Liver (tissue), 9 donors: ENCODE data around the gene SOD1. TPM values are rescaled to one million over a fixed set of nuclear protein-coding genes. Genes with fewer than 3 reads are reported as not detected.

Source experiments
- DNase-seq: peaks from one replicate; pipeline ENCODE4 v3.0.0-alpha.2; 2017; ENCODE audit warnings: low spot score
- H3K27ac ChIP-seq, 2 donors: one replicate each; pipeline ENCODE4 v1.7.0; 2013; ENCODE audit warnings: inconsistent platforms in 2 of 2, low read length in 2 of 2, control low read depth in 1 of 2, low read depth in 1 of 2, mild to moderate bottlenecking in 1 of 2
- H3K27me3 ChIP-seq, 4 donors: one replicate each; pipeline versions ENCODE4 v1.6.1 to v1.7.0; 2013; ENCODE audit warnings: low read length in 3 of 4, inconsistent platforms in 1 of 4, mild to moderate bottlenecking in 1 of 4, moderate library complexity in 1 of 4; ENCODE audit not compliant: control insufficient read depth in 4 of 4, insufficient read depth in 4 of 4
- H3K36me3 ChIP-seq, 4 donors: one replicate each; pipeline versions ENCODE4 v1.6.1 to v1.7.0; 2013; ENCODE audit warnings: low read length in 3 of 4, mild to moderate bottlenecking in 3 of 4, low read depth in 1 of 4, moderate library complexity in 1 of 4; ENCODE audit not compliant: control insufficient read depth in 4 of 4, insufficient read depth in 3 of 4
- H3K4me1 ChIP-seq, 4 donors: one replicate each; pipeline versions ENCODE4 v1.6.1 to v1.7.0; 2013; ENCODE audit warnings: low read length in 3 of 4, mild to moderate bottlenecking in 3 of 4, moderate library complexity in 1 of 4; ENCODE audit not compliant: control insufficient read depth in 4 of 4, insufficient read depth in 4 of 4
- H3K4me3 ChIP-seq, 3 donors: one replicate each; pipeline versions ENCODE4 v1.6.1 to v1.7.0; 2013; ENCODE audit warnings: low read length in 3 of 3, control low read depth in 1 of 3, low read depth in 1 of 3, mild to moderate bottlenecking in 1 of 3
- H3K9ac ChIP-seq, 2 donors: one replicate each; pipeline ENCODE4 v1.7.0; 2013; ENCODE audit warnings: low read length in 2 of 2, mild to moderate bottlenecking in 2 of 2, moderate library complexity in 2 of 2, control low read depth in 1 of 2, low read depth in 1 of 2
- H3K9me3 ChIP-seq, 4 donors: one replicate each; pipeline versions ENCODE4 v1.6.1 to v1.7.0; 2013; ENCODE audit warnings: low read length in 3 of 4; ENCODE audit not compliant: control insufficient read depth in 4 of 4
- ATF3 ChIP-seq: IDR thresholded peaks from 2 replicates; pipeline ENCODE4 v1.6.1; 2016; ENCODE audit warnings: antibody characterized with exemption
- CTCF ChIP-seq: fragments of 150-350 bp; IDR thresholded peaks from 2 replicates; pipeline ENCODE4 v1.5.1; 2017; ENCODE audit warnings: improper control_type of control experiment, low read depth, low read length; ENCODE audit not compliant: missing input control
- EGR1 ChIP-seq, 2 donors: IDR thresholded peaks; 2 replicates each; pipeline ENCODE4 v1.6.1; 2016 to 2018; ENCODE audit warnings: antibody characterized with exemption in 2 of 2, low read depth in 2 of 2
- FOXA1 ChIP-seq: IDR thresholded peaks from 2 replicates; pipeline ENCODE4 v1.6.1; 2016; ENCODE audit warnings: antibody characterized with exemption
- FOXA2 ChIP-seq: IDR thresholded peaks from 2 replicates; pipeline ENCODE4 v1.6.1; 2016; ENCODE audit warnings: antibody characterized with exemption
- GABPA ChIP-seq, 2 donors: IDR thresholded peaks in 1 of 2; conservative IDR thresholded peaks in 1 of 2; 2 replicates each; pipeline ENCODE4 v1.6.1; 2016; ENCODE audit warnings: antibody characterized with exemption in 2 of 2, mild to moderate bottlenecking in 1 of 2, moderate library complexity in 1 of 2
- HNF4A ChIP-seq, 2 donors: conservative IDR thresholded peaks; 2 replicates each; pipeline ENCODE4 v1.6.1; 2016; ENCODE audit warnings: antibody characterized with exemption in 2 of 2, mild to moderate bottlenecking in 2 of 2
- HNF4G ChIP-seq: IDR thresholded peaks from 2 replicates; pipeline ENCODE4 v1.6.1; 2016; ENCODE audit warnings: antibody characterized with exemption
- JUND ChIP-seq, 2 donors: IDR thresholded peaks; 2 replicates each; pipeline ENCODE4 v1.6.1; 2016; ENCODE audit warnings: antibody characterized with exemption in 2 of 2
- MAX ChIP-seq: IDR thresholded peaks from 2 replicates; pipeline ENCODE4 v1.6.1; 2016; ENCODE audit warnings: antibody characterized with exemption
- RAD21 ChIP-seq, 2 donors: IDR thresholded peaks; 2 replicates each; pipeline ENCODE4 v1.6.1; 2016; ENCODE audit warnings: antibody characterized with exemption in 2 of 2, mild to moderate bottlenecking in 2 of 2
- RXRA ChIP-seq, 2 donors: IDR thresholded peaks; 2 replicates each; pipeline ENCODE4 v1.6.1; 2017 to 2018; ENCODE audit warnings: antibody characterized with exemption in 2 of 2, mild to moderate bottlenecking in 1 of 2
- SP1 ChIP-seq: IDR thresholded peaks from 2 replicates; pipeline ENCODE4 v1.6.1; 2018; ENCODE audit warnings: antibody characterized with exemption, mild to moderate bottlenecking
- YY1 ChIP-seq: IDR thresholded peaks from 2 replicates; pipeline ENCODE4 v1.6.1; 2016; ENCODE audit warnings: antibody characterized with exemption, mild to moderate bottlenecking
- ZBTB33 ChIP-seq: IDR thresholded peaks from 2 replicates; pipeline ENCODE4 v1.6.1; 2016; ENCODE audit warnings: antibody characterized with exemption
- WGBS: extraction: QIAGEN DNeasy Blood & Tissue Kit; methylation state at CpG from one replicate; pipeline ENCODE4 v1.1.7; 2013; 5-methylcytosine and 5-hydroxymethylcytosine counted together
- polyA plus RNA-seq, 2 donors: library from polyadenylated mRNA; stranded (reverse) in 1 of 2; unstranded in 1 of 2; fragments of 200-250 nt in 1 of 2; fragments of >200 nt in 1 of 2; fragmentation: Nextera tagmentation in 1 of 2; extraction: Ambion mirVana in 1 of 2; gene quantifications; one replicate each; pipeline versions ENCODE4 v1.2.1 to v1.2.3, GENCODE V29; 2013 to 2015
- total RNA-seq, 2 donors: library from RNA; depleted of rRNA; stranded (reverse); fragments of >200 nt; gene quantifications; one replicate each; pipeline ENCODE4 v1.2.3, GENCODE V29; 2014
- TF ChIP-seq, protein P1 (sequence below): IDR thresholded peaks from 2 replicates; pipeline ENCODE4 v1.6.1; 2016; ENCODE audit warnings: antibody characterized with exemption, mild to moderate bottlenecking
- donor health status: healthy.
- donor health status: healthy.
- donor health status: healthy.
- donor health status: healthy.
- donor health status: healthy.

Gene SOD1
- total and polyA plus RNA-seq, 4 donors = 129 to 1,258 (median 658) TPM

DNA sequence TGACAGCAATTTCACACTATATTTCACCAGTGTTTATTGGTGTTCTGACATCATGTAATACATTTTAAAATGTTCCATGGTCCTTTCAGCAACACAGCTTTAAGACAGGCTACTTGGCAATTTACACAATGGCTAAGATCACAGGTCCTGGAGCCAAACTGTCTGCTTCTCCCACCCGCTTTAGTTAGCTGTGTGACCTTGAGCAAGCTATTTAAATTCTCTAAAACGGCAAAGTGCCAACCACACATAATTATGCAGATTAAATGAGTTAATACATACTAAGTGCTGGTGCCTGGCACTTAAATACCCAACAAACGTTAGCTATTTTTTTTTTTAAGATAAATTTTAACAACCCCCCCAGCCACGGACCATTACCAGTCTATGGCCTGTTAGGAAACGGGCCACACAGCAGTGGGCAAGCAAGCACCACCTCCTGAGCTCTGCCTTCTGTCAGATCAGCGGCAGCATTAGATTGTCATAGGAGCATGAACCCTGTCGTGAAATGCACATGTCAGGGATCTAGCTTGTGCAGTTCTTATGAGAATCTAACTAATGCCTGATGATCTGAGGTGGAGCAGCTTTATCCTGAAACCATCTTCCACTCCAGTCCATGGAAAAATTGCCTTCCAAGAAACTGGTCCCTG is 26.9 kb downstream of the SOD1 start:
- no peaks in the 10 kb centered on the region for H3K27me3 ChIP-seq
- H3K27ac ChIP-seq = no peak overlapping the region
- H3K9me3 ChIP-seq = no peaks in the 10 kb centered on the region
- 86% methylated on average over 7 of the region's 7 CpGs for WGBS
- H3K9ac ChIP-seq = no peak overlapping the region
- TF ChIP-seq EGR1 (IDR thresholded peaks at IDR 0.05; ENCODE audit: low read depth in 2 of 2) (no peak), ZBTB33 (no peak), CTCF (no peak), RXRA (IDR thresholded peaks at IDR 0.05) (no peak), HNF4A (conservative IDR thresholded peaks at IDR 0.05) (no peak), HNF4G (no peak), MAX (no peak), FOXA2 (no peak)
- no peak overlapping the region for H3K4me3 ChIP-seq
- no peak for DNase-seq
- peaks cover 13 to 70% (median 55%) of the 10 kb centered on the region in 4 donors for H3K36me3 ChIP-seq
- no peaks in the 10 kb centered on the region for H3K4me1 ChIP-seq

- no peaks in the 10 kb centered on the region for H3K9me3 ChIP-seq
- H3K27me3 ChIP-seq = no peaks in the 10 kb centered on the region
- TF ChIP-seq FOXA2 = no peak
- no peak for TF ChIP-seq GABPA (IDR thresholded peaks at IDR 0.05 in 1 of 2, conservative IDR thresholded peaks at IDR 0.05 in 1 of 2)
- TF ChIP-seq ATF3 = no peak
- TF ChIP-seq MAX = no peak
- no peak for TF ChIP-seq CTCF
- TF ChIP-seq JUND (IDR thresholded peaks at IDR 0.05) = no peak
- TF ChIP-seq HNF4A (conservative IDR thresholded peaks at IDR 0.05) = no peak
- TF ChIP-seq YY1 = no peak
- TF ChIP-seq RAD21 (IDR thresholded peaks at IDR 0.05) = no peak
- no peak for TF ChIP-seq RXRA (IDR thresholded peaks at IDR 0.05)
- no peak for TF ChIP-seq FOXA1
- TF ChIP-seq, protein P1, sequence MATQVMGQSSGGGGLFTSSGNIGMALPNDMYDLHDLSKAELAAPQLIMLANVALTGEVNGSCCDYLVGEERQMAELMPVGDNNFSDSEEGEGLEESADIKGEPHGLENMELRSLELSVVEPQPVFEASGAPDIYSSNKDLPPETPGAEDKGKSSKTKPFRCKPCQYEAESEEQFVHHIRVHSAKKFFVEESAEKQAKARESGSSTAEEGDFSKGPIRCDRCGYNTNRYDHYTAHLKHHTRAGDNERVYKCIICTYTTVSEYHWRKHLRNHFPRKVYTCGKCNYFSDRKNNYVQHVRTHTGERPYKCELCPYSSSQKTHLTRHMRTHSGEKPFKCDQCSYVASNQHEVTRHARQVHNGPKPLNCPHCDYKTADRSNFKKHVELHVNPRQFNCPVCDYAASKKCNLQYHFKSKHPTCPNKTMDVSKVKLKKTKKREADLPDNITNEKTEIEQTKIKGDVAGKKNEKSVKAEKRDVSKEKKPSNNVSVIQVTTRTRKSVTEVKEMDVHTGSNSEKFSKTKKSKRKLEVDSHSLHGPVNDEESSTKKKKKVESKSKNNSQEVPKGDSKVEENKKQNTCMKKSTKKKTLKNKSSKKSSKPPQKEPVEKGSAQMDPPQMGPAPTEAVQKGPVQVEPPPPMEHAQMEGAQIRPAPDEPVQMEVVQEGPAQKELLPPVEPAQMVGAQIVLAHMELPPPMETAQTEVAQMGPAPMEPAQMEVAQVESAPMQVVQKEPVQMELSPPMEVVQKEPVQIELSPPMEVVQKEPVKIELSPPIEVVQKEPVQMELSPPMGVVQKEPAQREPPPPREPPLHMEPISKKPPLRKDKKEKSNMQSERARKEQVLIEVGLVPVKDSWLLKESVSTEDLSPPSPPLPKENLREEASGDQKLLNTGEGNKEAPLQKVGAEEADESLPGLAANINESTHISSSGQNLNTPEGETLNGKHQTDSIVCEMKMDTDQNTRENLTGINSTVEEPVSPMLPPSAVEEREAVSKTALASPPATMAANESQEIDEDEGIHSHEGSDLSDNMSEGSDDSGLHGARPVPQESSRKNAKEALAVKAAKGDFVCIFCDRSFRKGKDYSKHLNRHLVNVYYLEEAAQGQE = no peak
- TF ChIP-seq SP1 = no peak
- TF ChIP-seq EGR1 (IDR thresholded peaks at IDR 0.05; ENCODE audit: low read depth in 2 of 2) = no peak
- no peak overlapping the region for H3K27ac ChIP-seq
- no peak overlapping the region for H3K9ac ChIP-seq
- peaks cover 13 to 75% (median 58%) of the 10 kb centered on the region in 4 donors for H3K36me3 ChIP-seq
- H3K4me3 ChIP-seq = no peak overlapping the region
- no peak for DNase-seq
- no peaks in the 10 kb centered on the region for H3K4me1 ChIP-seq
- over 99% methylated on average over 2 of the region's 2 CpGs for WGBS
These were observed 27.6 kb downstream of the SOD1 start for GRCh38 chr21:31687108-31687507.
